HepG2 (cell line): ENCODE data around the gene ZNF211.

Experiments
- CTCF ChIP-seq: sonication (generic); formaldehyde crosslinking; IDR thresholded peaks from 2 replicates; pipeline ENCODE4 v1.5.0; 2020; ENCODE audit warnings: mild to moderate bottlenecking, missing genetic modification reagents, moderate library complexity
- GZF1 ChIP-seq: sonication (generic); formaldehyde crosslinking; IDR thresholded peaks from 2 replicates; pipeline ENCODE4 v1.5.1; 2020; ENCODE audit warnings: mild to moderate bottlenecking, missing genetic modification reagents
- NR2F1 ChIP-seq, 2 experiments: fragments of 450-650 bp in 1 of 2; formaldehyde crosslinking in 1 of 2; IDR thresholded peaks; 2 replicates each; pipeline versions ENCODE4 v1.5.0 to v1.6.1; 2016 to 2020; ENCODE audit warnings: mild to moderate bottlenecking in 1 of 2, missing compliant biosample characterization in 1 of 2, missing genetic modification reagents in 1 of 2, moderate library complexity in 1 of 2
- SNAPC2 ChIP-seq: sonication (generic); formaldehyde crosslinking; IDR thresholded peaks from 2 replicates; pipeline ENCODE4 v1.8.1; 2022; ENCODE audit warnings: mild to moderate bottlenecking, missing genetic modification reagents
- TBL1XR1 ChIP-seq: fragments of 150-350 bp; IDR thresholded peaks from 2 replicates; pipeline ENCODE4 v1.6.1; 2014; ENCODE audit warnings: borderline replicate concordance, low read length; ENCODE audit not compliant: partially characterized antibody
- YEATS4 ChIP-seq: sonication (generic); formaldehyde crosslinking; IDR thresholded peaks from 2 replicates; pipeline ENCODE4 v1.4.0; 2020; ENCODE audit warnings: missing genetic modification reagents, borderline replicate concordance
- TF ChIP-seq, protein P1 (sequence below), 2 experiments: sonication (generic) in 1 of 2; formaldehyde crosslinking in 1 of 2; IDR thresholded peaks; 2 replicates each; pipeline versions ENCODE4 v1.5.1 to v1.6.1; 2011 to 2020; ENCODE audit warnings: borderline replicate concordance in 1 of 2, low read depth in 1 of 2, low read length in 1 of 2, mild to moderate bottlenecking in 1 of 2, missing genetic modification reagents in 1 of 2, moderate library complexity in 1 of 2

GRCh38 chr19:57599377-57599760 is 33.6 kb upstream of the ZNF211 start:
- TF ChIP-seq CTCF (CRISPR knock-in tag) (no peak), SNAPC2 (CRISPR knock-in tag) (no peak), YEATS4 (no peak), GZF1 (CRISPR knock-in tag) (no peak), TBL1XR1 (no peak), NR2F1 (CRISPR knock-in tag; IDR thresholded peaks at IDR 0.05) (no peak)
- TF ChIP-seq, protein P1, sequence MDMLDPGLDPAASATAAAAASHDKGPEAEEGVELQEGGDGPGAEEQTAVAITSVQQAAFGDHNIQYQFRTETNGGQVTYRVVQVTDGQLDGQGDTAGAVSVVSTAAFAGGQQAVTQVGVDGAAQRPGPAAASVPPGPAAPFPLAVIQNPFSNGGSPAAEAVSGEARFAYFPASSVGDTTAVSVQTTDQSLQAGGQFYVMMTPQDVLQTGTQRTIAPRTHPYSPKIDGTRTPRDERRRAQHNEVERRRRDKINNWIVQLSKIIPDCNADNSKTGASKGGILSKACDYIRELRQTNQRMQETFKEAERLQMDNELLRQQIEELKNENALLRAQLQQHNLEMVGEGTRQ (IDR thresholded peaks at IDR 0.05; ENCODE audit: low read depth, low read length), result no peak
- TF ChIP-seq, protein P1 (CRISPR knock-in tag; IDR thresholded peaks at IDR 0.05; ENCODE audit: borderline replicate concordance), result no peak
